OCI-LY7 (cell line): Measurements from ENCODE around the gene ZBTB20. TPM values are rescaled to one million over a fixed set of nuclear protein-coding genes. Genes with fewer than 3 reads are reported as not detected.

Experiments used
- BruUV-seq: library from RNA; stranded (reverse); fragments of 400-500 nt; replicated peaks from 2 replicates; lab custom pipeline; 2021; lab: Mats Ljungman, UMichigan
- CTCF ChIA-PET: fragments of 300-600 bp; sonication (Branson Sonifier 250); formaldehyde crosslinking; loops from one replicate; lab custom pipeline; 2022; ENCODE audit warnings: antibody characterized with exemption; ENCODE audit not compliant: unreplicated experiment; lab: Charles Lee
- POLR2A ChIA-PET: fragments of 300-600 bp; sonication (Branson Sonifier 250); formaldehyde crosslinking; loops from one replicate; lab custom pipeline; 2022; ENCODE audit warnings: antibody characterized with exemption; lab: Charles Lee
- DNase-seq: peaks from one replicate; pipeline ENCODE4 v3.0.0-alpha.2; 2015; ENCODE audit warnings: low spot score
- H2AFZ ChIP-seq: fragments of 200-600 bp; sonication (generic), shearing (Covaris generic); 2 replicates; pipeline ENCODE4 v1.6.1; 2014; ENCODE audit warnings: mild to moderate bottlenecking, antibody characterized with exemption, low read length, moderate library complexity
- H3K27ac ChIP-seq: fragments of 200-600 bp; sonication (generic); 2 replicates; pipeline ENCODE4 v1.5.1; 2014; ENCODE audit warnings: mixed run types, low read depth, mild to moderate bottlenecking, moderate library complexity, low read length, inconsistent platforms; ENCODE audit not compliant: poor library complexity, severe bottlenecking
- H3K36me3 ChIP-seq: fragments of 200-600 bp; sonication (generic); 2 replicates; pipeline ENCODE4 v1.6.1; 2014; ENCODE audit warnings: mild to moderate bottlenecking, antibody characterized with exemption, low read length, moderate library complexity, mixed read lengths; ENCODE audit not compliant: insufficient read depth
- H3K4me1 ChIP-seq: fragments of 200-600 bp; sonication (generic); 2 replicates; pipeline ENCODE4 v1.5.1; 2014; ENCODE audit warnings: mild to moderate bottlenecking, low read length; ENCODE audit not compliant: insufficient read depth, poor library complexity, severe bottlenecking
- H3K4me2 ChIP-seq: fragments of 200-600 bp; sonication (generic); 2 replicates; pipeline ENCODE4 v1.6.1; 2014; ENCODE audit warnings: mild to moderate bottlenecking, low read length
- H3K4me3 ChIP-seq: fragments of 200-600 bp; sonication (generic); 2 replicates; pipeline ENCODE4 v1.5.1; 2014; ENCODE audit warnings: mild to moderate bottlenecking, low read depth, low read length; ENCODE audit not compliant: poor library complexity, severe bottlenecking
- H3K79me2 ChIP-seq: fragments of 200-600 bp; sonication (generic); 2 replicates; pipeline ENCODE4 v1.6.1; 2016; ENCODE audit warnings: low read depth, mild to moderate bottlenecking, low read length, moderate library complexity, mixed read lengths; ENCODE audit not compliant: insufficient read depth
- H3K9me2 ChIP-seq: fragments of 200-600 bp; sonication (generic); 2 replicates; pipeline ENCODE4 v1.6.1; 2016; ENCODE audit warnings: mild to moderate bottlenecking, low read length, mixed read lengths; ENCODE audit not compliant: insufficient read depth
- H3K9me3 ChIP-seq: fragments of 200-600 bp; sonication (generic); 2 replicates; pipeline ENCODE4 v1.6.1; 2014; ENCODE audit warnings: mild to moderate bottlenecking, mixed run types, low read length, mixed read lengths
- H4K20me1 ChIP-seq: fragments of 200-600 bp; sonication (generic); 2 replicates; pipeline ENCODE4 v1.6.1; 2014; ENCODE audit warnings: mild to moderate bottlenecking, antibody characterized with exemption, low read length, moderate library complexity, mixed read lengths; ENCODE audit not compliant: insufficient read depth
- EZH2phosphoT487 ChIP-seq: fragments of 200-600 bp; sonication (generic); IDR thresholded peaks from 2 replicates; pipeline ENCODE4 v1.6.1; 2018; ENCODE audit warnings: low read depth, borderline replicate concordance, mild to moderate bottlenecking, mixed run types, antibody characterized with exemption, low read length, moderate library complexity, mixed read lengths
- intact Hi-C: fragments of 100-400 bp; cut with micrococcal nuclease; formaldehyde crosslinking; loops from one replicate; pipeline ENCODE4 v1.10.0; 2022; ENCODE audit not compliant: unreplicated experiment
- total RNA-seq, 2 experiments: library from RNA; depleted of rRNA in 1 of 2; stranded (reverse); fragments of >200 nt in 1 of 2; shearing (Covaris generic) in 1 of 2; gene quantifications; 2 replicates each; pipeline ENCODE4 v1.2.3, GENCODE V29; 2014 to 2022
- TF ChIP-seq, protein P1 (sequence below): fragments of 200-600 bp; sonication (generic); conservative IDR thresholded peaks from 2 replicates; pipeline ENCODE4 v1.5.1; 2014; ENCODE audit warnings: mild to moderate bottlenecking, antibody characterized with exemption, low read length, moderate library complexity, mixed read lengths

Gene ZBTB20
- total RNA-seq, 2 experiments from 2014 or later, result 5.5 to 11.8 TPM

DNA sequence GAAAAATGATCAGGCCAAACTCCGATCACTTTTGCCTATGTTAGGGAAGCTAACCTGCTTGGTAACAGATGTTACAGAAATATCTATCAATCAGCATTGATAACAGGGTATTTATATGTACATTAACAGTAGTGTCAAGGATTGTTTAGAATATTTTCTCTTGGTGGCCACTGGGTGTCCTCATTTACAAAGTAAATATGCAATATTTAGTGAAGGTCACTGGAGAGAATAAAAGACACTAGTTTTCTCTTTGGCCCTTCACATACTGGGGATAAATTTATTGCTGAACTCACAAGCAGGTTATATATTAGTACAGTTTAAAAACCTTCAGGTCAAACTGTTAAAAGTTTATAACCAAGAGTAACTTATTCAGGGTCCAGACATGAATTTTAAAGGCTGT is 784.3 kb downstream of the ZBTB20 start:
- Histone ChIP-seq H4K20me1 (no peaks in the 10 kb centered on the region), H2AFZ (no peak overlapping the region), H3K9me3 (no peaks in the 10 kb centered on the region), H3K36me3 (no peaks in the 10 kb centered on the region), H3K4me2 (no peak overlapping the region), H3K4me1 (no peaks in the 10 kb centered on the region), H3K27ac (no peak overlapping the region), H3K4me3 (no peak overlapping the region), H3K9me2 (no peaks in the 10 kb centered on the region), H3K79me2 (no peaks in the 10 kb centered on the region)
- intact Hi-C loops, result loop anchor here (2.0 to 5.0 kb wide), 2 partner anchors 72 to 211 kb away; no protein-coding TSS in a partner anchor
- ChIA-PET POLR2A (interaction anchor here (0.5 to 0.6 kb wide), 3 partner anchors 21 to 307 kb away, joined by 3 read pairs; no protein-coding TSS in a partner anchor), CTCF (no interaction called here)
- no TSS peak for BruUV-seq
- peak; percentile 25 for DNase-seq
- no peak for TF ChIP-seq EZH2phosphoT487
- TF ChIP-seq, protein P1, sequence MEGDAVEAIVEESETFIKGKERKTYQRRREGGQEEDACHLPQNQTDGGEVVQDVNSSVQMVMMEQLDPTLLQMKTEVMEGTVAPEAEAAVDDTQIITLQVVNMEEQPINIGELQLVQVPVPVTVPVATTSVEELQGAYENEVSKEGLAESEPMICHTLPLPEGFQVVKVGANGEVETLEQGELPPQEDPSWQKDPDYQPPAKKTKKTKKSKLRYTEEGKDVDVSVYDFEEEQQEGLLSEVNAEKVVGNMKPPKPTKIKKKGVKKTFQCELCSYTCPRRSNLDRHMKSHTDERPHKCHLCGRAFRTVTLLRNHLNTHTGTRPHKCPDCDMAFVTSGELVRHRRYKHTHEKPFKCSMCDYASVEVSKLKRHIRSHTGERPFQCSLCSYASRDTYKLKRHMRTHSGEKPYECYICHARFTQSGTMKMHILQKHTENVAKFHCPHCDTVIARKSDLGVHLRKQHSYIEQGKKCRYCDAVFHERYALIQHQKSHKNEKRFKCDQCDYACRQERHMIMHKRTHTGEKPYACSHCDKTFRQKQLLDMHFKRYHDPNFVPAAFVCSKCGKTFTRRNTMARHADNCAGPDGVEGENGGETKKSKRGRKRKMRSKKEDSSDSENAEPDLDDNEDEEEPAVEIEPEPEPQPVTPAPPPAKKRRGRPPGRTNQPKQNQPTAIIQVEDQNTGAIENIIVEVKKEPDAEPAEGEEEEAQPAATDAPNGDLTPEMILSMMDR, result peak; percentile 79

DNA sequence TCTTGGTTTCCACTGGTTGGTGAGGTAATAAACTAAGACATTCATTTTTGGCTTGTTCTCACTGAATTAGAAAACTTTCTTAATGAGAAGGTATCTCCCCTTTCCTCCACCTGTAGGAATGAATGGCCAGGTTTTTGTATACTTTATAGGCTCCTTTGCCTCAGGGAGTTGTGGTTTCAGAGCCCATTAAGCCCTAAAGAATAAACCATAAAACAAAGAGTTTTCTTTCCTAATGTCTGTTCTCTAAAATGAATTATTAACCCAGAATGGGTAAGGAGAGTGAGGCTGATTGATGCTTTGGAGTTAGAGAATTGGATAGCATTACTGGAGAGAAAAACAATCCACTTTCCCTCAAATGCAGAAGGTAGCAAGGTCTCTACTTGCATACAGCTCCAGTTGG is 785.7 kb downstream of the ZBTB20 start:
- Histone ChIP-seq H3K36me3 (no peaks in the 10 kb centered on the region), H3K79me2 (no peaks in the 10 kb centered on the region), H3K9me2 (no peaks in the 10 kb centered on the region), H3K4me3 (no peak overlapping the region), H3K9me3 (no peaks in the 10 kb centered on the region), H4K20me1 (no peaks in the 10 kb centered on the region), H3K4me1 (no peaks in the 10 kb centered on the region), H3K4me2 (no peak overlapping the region), H2AFZ (no peak overlapping the region), H3K27ac (no peak overlapping the region)
- BruUV-seq, result no TSS peak
- intact Hi-C loops, result loop anchor here (5.0 kb wide), 1 partner anchor 209 kb away; no protein-coding TSS in a partner anchor
- DNase-seq, result no peak
- TF ChIP-seq, protein P1, result no peak
- TF ChIP-seq EZH2phosphoT487, result no peak
- CTCF ChIA-PET, result no interaction called here
- POLR2A ChIA-PET, result no interaction called here

DNA sequence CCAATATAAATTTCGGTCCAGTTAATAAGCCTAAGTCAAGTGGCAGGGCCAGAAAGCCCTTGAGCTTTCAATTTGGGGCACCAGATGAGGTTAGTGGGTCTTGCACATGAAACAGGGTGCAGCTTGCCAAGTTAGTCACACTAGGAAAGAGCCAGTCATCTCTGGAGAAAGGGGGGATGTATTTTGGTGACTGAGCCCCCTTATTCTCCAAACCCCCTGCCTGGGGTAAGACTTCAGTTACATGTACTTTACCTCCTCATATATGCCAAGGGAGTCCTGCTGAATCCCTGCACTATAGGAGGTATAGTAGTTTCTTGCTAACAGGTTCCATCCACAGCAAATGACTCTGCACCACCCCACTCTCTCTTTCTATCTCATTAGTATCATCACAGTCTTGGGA is 790.6 kb downstream of the ZBTB20 start:
- POLR2A ChIA-PET, result interaction anchor here (0.6 kb wide), 1 partner anchor 428 kb away, joined by 7 read pairs; no protein-coding TSS in a partner anchor
- no peaks in the 10 kb centered on the region for H3K79me2 ChIP-seq
- intact Hi-C loops, result no loop called here

More for the DNA sequence above, 790.6 kb downstream of the ZBTB20 start:
- Histone ChIP-seq H3K4me3 (no peak overlapping the region), H4K20me1 (no peaks in the 10 kb centered on the region), H3K4me1 (no peaks in the 10 kb centered on the region), H3K4me2 (no peak overlapping the region), H3K9me2 (no peaks in the 10 kb centered on the region), H3K27ac (no peak overlapping the region), H3K36me3 (no peaks in the 10 kb centered on the region), H3K9me3 (no peaks in the 10 kb centered on the region), H2AFZ (no peak overlapping the region)
- no TSS peak for BruUV-seq
- DNase-seq, result no peak
- TF ChIP-seq EZH2phosphoT487, result no peak
- TF ChIP-seq, protein P1, result no peak
- CTCF ChIA-PET, result no interaction called here
